NCI-H2081 treated with DMSO at 0.1 percent for 48 hours (cell line): Measurements from ENCODE around the gene SUSD1.

Source experiments
- DNase-seq: peaks from one replicate; lab custom pipeline; 2025; lab: John Stamatoyannopoulos, UW

Gene SUSD1

GRCh38 chr9:112012026-112012902 is 162.8 kb downstream of the SUSD1 start:
- DNase-seq = no peak

- no peak for DNase-seq
These were observed 164.0 kb downstream of the SUSD1 start for GRCh38 chr9:112011051-112011620.

GRCh38 chr9:112010537-112010936 is 164.6 kb downstream of the SUSD1 start:
- no peak for DNase-seq

GRCh38 chr9:112009656-112010055 is 165.4 kb downstream of the SUSD1 start:
- DNase-seq = no peak

GRCh38 chr9:112007575-112008240 is 167.4 kb downstream of the SUSD1 start:
- no peak for DNase-seq

- no peak for DNase-seq
These were observed 168.6 kb downstream of the SUSD1 start for GRCh38 chr9:112006361-112007020.

GRCh38 chr9:112005939-112006338 is 169.2 kb downstream of the SUSD1 start:
- DNase-seq = no peak

- no peak for DNase-seq
These were observed 171.6 kb downstream of the SUSD1 start for GRCh38 chr9:112003538-112003937.

- DNase-seq = no peak
These were observed 172.1 kb downstream of the SUSD1 start for GRCh38 chr9:112002847-112003457.

GRCh38 chr9:112002131-112002846 is 172.8 kb downstream of the SUSD1 start:
- DNase-seq = no peak

- no peak for DNase-seq
These were observed 174.4 kb downstream of the SUSD1 start for GRCh38 chr9:112000743-112001142.

- DNase-seq = no peak
These were observed 175.8 kb downstream of the SUSD1 start for GRCh38 chr9:111999319-111999718.

- DNase-seq = no peak
These were observed 177.3 kb downstream of the SUSD1 start for GRCh38 chr9:111997831-111998230.

- DNase-seq = no peak
These were observed 180.2 kb downstream of the SUSD1 start for GRCh38 chr9:111994831-111995458.

- DNase-seq = no peak
These were observed 181.8 kb downstream of the SUSD1 start for GRCh38 chr9:111993319-111993718.

GRCh38 chr9:111992523-111992922 is 182.6 kb downstream of the SUSD1 start:
- no peak for DNase-seq

- no peak for DNase-seq
These were observed 183.9 kb downstream of the SUSD1 start for GRCh38 chr9:111991179-111991578.
